ENCODE results near the gene VIT. TPM values are rescaled to one million over a fixed set of nuclear protein-coding genes. Genes with fewer than 3 reads are reported as not detected.

The VIT gene
- total RNA-seq, 2 donors from 2014 or later = 23.9 to 31.4 TPM

DNA sequence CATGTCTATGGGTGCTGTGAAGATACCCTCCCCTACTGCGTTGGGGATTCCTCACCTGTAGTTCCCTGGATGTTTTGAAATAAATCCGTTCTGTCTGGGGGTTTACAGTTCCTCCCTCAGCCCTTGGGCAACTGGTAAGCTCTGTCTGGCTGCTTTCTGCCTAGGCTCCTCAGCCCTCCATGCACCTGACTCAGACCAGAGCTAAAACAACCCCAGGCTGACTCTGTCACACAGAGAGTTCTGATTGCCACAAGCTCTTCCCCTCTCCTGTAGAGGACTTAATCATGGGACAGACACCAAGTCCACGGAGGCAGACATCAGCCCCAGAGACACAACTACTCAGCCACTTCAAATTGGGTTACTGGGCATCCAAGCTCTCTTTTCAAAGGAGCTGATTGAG, 6.3 kb downstream of the VIT start:
- H3K4me3 ChIP-seq = no peak overlapping the region
- TF ChIP-seq CTCF (IDR thresholded peaks at IDR 0.05) = no peak
- no peak overlapping the region for H3K27ac ChIP-seq
- H3K36me3 ChIP-seq = no peaks in the 10 kb centered on the region
- no peaks in the 10 kb centered on the region for H3K9me3 ChIP-seq
- DNase-seq (ENCODE audit: low spot score) (no peak), ATAC-seq (ENCODE audit: insufficient number of reproducible peaks, low FRiP score, low read depth) (no peak)
- no peaks in the 10 kb centered on the region for H3K27me3 ChIP-seq (replicated peaks; ENCODE audit: insufficient read depth)
- H3K4me1 ChIP-seq (ENCODE audit: control insufficient read depth in 1 of 2, low read depth in 2 of 2) = no peaks in the 10 kb centered on the region

DNA sequence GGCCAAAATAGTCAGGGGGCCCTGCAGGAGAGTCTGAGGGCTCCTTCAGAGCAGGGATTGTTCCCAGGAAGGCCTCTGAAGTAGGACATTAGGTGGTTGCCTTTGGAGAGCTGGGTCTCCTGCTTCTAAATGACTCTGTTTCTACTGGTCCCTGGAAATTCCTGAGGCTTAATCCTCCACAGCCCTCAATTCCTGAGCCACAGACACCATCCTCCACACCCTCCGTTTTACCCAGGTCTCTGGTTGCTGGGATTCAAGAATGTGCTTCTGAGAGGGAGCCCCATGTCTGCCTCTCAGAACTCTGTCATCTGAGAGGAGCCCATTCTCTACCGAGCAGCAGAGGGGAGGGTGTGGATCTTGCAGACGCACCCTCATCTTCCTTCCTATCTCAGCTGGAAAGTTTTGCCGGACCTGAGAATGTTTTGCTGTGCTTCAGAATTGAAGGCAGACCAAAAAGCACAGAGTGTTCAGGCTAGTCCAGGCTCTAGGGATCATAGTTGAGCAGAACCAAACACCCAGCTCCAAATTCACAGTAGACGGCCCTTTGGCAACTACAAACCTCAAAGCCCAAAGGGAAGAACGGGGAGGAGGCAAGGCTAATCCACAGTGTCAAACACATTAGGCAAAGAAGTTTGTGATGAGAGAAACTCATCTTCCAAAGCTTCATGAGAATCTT, 8.1 kb downstream of the VIT start:
- H3K36me3 ChIP-seq = no peaks in the 10 kb centered on the region
- TF ChIP-seq CTCF (IDR thresholded peaks at IDR 0.05) = no peak
- no peak for ATAC-seq (ENCODE audit: insufficient number of reproducible peaks, low FRiP score, low read depth)
- no peak overlapping the region for H3K4me3 ChIP-seq
- no peaks in the 10 kb centered on the region for H3K4me1 ChIP-seq (ENCODE audit: control insufficient read depth in 1 of 2, low read depth in 2 of 2)
- H3K27me3 ChIP-seq (replicated peaks; ENCODE audit: insufficient read depth) = no peaks in the 10 kb centered on the region
- DNase-seq (ENCODE audit: low spot score) = no peak
- H3K27ac ChIP-seq = no peak overlapping the region
- no peaks in the 10 kb centered on the region for H3K9me3 ChIP-seq

GRCh38 chr2:36705326-36706020, 9.0 kb downstream of the VIT start:
- H3K4me3 ChIP-seq = no peak overlapping the region
- H3K36me3 ChIP-seq = no peaks in the 10 kb centered on the region
- no peak for TF ChIP-seq CTCF (IDR thresholded peaks at IDR 0.05)
- no peak for ATAC-seq (ENCODE audit: insufficient number of reproducible peaks, low FRiP score, low read depth)
- no peaks in the 10 kb centered on the region for H3K4me1 ChIP-seq (ENCODE audit: control insufficient read depth in 1 of 2, low read depth in 2 of 2)
- DNase-seq (ENCODE audit: low spot score) = no peak
- H3K9me3 ChIP-seq = no peaks in the 10 kb centered on the region
- H3K27ac ChIP-seq = no peak overlapping the region
- H3K27me3 ChIP-seq (replicated peaks; ENCODE audit: insufficient read depth) = no peaks in the 10 kb centered on the region

DNA sequence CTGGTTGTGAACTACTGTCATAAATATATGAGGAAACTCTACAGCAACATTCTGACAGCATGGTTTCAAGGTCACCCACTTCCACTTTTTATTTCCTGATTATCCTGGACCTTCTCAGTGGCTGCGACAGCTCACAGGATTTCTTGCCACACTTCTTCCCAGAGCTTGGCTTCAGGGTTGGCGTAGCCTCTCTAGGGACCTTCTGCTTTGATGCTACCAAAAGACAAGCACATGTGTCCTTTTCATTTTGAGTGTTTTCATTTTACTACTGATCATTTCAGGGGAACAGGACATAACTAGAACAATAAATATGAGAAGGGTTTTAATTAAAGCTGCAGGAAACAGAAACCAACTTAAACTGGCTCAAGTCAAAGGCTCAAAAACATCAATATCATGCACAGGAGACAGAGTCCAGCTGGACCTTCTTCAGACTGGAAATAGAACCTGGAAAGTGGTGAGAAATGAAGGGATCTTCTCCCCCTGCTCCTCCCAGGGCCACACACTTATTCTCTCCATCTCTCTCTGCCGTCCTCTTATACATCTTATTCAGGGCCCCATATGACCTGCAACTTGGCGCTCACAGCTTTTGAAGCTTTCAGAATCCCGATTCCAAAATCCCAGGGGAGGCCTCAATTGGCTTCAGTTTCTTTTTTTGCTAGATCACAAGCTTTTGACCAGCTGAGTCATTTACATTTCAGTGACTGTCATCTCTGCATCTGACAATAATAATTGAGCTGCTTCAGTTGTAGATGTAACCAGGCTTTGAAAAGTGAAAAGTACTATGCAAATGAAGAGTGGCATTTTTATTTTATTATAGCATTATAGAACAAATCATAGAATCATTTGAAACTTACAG, 9.7 kb downstream of the VIT start:
- DNase-seq (ENCODE audit: low spot score) (no peak), ATAC-seq (ENCODE audit: insufficient number of reproducible peaks, low FRiP score, low read depth) (no peak)
- Histone ChIP-seq H3K27me3 (replicated peaks; ENCODE audit: insufficient read depth) (no peaks in the 10 kb centered on the region), H3K9me3 (no peaks in the 10 kb centered on the region), H3K4me1 (ENCODE audit: control insufficient read depth in 1 of 2, low read depth in 2 of 2) (no peaks in the 10 kb centered on the region), H3K36me3 (no peaks in the 10 kb centered on the region), H3K4me3 (no peak overlapping the region), H3K27ac (no peak overlapping the region)
- no peak for TF ChIP-seq CTCF (IDR thresholded peaks at IDR 0.05)

DNA sequence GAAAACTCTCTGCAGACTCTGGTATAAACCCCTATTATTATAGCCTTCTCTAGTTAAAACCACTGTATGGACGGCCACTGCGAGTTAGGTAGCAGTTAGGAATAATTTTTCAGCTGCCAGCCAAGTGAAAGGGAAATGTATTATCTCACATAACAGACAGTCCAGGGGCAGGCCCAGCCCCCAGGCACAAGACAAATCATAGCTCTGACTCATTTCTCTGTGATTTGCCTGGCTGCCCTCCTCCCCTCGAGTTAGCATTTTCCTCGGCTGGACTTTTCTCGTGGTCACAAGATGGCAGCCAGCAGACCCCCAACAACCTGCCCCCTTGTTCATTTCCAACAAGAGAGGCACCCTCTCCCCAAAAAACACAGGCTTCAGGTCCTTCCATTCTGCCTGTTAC, 10.5 kb downstream of the VIT start:
- H3K36me3 ChIP-seq = no peaks in the 10 kb centered on the region
- ATAC-seq (ENCODE audit: insufficient number of reproducible peaks, low FRiP score, low read depth) = no peak
- no peak for TF ChIP-seq CTCF (IDR thresholded peaks at IDR 0.05)
- H3K27me3 ChIP-seq (replicated peaks; ENCODE audit: insufficient read depth) = no peaks in the 10 kb centered on the region
- no peaks in the 10 kb centered on the region for H3K4me1 ChIP-seq (ENCODE audit: control insufficient read depth in 1 of 2, low read depth in 2 of 2)
- H3K4me3 ChIP-seq = no peak overlapping the region
- no peak for DNase-seq (ENCODE audit: low spot score)
- no peaks in the 10 kb centered on the region for H3K9me3 ChIP-seq
- no peak overlapping the region for H3K27ac ChIP-seq
